Measurements from ENCODE around the gene ARHGEF18.
"Not testable (repeated sequence)": the region's sequence is repeated elsewhere in the genome, so short reads cannot be mapped to it uniquely, and the experiment has no call there.

Gene ARHGEF18

DNA sequence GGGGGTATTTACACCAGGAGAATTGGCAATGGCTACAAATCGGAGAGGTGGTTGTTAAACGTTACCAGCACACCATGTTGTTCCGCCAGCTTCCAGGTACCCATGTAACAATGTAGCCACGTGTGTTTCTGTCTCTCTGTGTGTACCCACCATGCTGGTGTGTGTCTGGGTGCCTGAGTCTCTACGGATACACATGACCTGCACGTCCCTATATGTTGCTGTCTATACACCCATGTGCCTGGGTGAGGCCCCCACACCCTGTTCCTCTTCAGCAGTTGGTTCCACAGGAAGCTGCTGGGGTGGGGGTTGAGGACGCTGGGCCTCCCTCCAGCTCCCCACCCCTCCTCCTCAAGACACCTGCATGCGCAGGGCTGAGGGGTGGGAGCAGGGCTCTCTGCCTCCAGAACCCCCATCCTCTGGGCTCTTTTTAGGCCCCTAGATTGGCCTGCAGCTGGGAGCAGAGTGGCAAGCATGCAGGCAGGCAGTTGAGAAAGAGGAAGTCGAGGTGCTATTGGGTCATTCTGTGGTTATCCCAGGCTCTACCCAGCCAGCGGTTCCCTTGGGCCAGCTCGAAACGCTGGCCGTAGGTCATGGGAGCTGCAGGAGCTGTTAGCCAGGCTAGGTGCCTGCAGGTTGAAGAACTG lies at the start of gene ARHGEF18:
Gene ARHGEF18, plus strand, starts transcription at position 351 of the 644 bp plus-strand sequence. CDS start 13,954 bp downstream, outside the sequence.
- no peak for DNase-seq (ENCODE audit: low spot score)

- DNase-seq (ENCODE audit: low spot score) = no peak
Observed at GRCh38 chr19:7301525-7301924, 47.2 kb upstream of the ARHGEF18 start.

DNA sequence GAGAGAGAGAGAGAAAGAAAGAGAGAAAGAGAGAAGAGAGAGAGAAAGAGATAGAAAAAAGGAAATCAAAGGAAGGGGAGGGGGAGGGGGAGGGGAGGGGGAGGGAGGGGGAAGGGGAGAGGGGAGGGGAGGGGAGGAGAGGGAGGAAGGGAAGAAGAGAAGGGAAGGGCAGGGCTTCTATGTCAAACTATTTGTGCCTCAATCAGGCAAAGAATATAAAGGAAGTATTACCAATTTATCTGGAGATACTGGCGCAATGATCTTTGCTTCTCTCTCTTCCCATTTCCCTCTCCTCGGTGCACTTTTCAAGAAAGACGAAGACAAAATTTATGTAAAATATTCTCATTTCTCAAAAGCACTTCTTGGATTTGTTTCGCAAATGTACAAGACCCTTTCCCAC lies 45.3 kb upstream of the ARHGEF18 start:
- no peak for DNase-seq (ENCODE audit: low spot score)

- DNase-seq (ENCODE audit: low spot score) = no peak
Observed at GRCh38 chr19:7304200-7304599, 44.5 kb upstream of the ARHGEF18 start.

GRCh38 chr19:7307590-7308218 lies 41.0 kb upstream of the ARHGEF18 start:
- DNase-seq (ENCODE audit: low spot score) = no peak

DNA sequence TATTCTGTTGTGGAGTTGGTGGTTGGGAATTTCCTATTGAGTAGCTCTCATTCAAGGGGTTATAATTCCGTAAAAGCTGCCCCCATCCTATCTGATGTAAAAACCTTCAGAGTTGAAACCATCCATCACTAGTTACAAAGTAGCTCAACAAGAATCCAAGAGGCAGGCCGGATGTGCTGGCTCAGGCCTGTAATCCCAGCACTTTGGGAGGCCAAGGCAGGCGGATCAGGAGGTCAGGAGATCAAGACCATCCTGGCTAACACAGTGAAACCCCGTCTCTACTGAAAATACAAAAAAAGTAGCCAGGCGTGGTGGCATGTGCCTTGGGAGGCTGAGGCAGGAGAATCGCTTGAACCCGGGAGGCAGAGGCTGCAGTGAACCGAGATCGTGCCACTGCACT lies 40.4 kb upstream of the ARHGEF18 start:
- DNase-seq (ENCODE audit: low spot score) = not testable (repeated sequence)

DNA sequence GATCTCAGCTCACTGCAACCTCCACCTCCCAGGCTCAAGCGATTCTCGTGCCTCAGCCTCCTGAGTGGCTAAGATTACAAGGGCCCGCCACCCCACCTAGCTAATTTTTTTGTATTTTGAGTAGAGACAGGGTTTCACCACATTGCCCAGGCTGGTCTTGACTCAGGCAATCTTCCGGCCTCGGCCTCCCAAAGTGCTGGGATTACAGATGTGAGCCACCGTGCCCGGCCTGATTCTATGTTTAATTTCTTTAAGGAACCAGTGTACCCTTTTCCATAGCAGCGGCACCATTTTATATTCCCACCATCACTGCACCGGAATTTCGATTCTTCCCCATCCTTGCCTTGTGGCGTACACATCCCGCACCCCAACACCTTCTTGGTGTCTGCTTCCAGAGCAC lies 36.8 kb upstream of the ARHGEF18 start:
- DNase-seq (ENCODE audit: low spot score) = no peak

DNA sequence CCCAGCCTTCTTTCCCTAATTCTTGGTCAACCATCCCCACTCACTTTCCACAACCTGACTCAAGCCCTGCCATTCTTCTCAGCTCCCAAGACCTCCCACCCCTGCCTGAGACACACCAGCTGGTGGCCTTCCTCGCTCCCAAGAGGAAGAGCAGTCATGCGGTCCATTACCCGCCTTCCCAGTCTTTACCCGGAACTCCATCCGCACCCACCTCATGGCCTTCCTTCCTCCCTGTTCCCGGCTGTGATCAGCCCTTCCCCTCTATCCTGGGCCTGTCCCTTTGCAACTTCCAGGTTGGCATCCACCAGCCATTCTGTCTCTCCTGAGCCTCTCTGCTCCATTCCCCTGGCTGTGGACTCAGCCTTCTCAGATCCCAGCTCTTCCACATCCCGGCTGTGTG lies 35.9 kb upstream of the ARHGEF18 start:
- no peak for DNase-seq (ENCODE audit: low spot score)

- DNase-seq (ENCODE audit: low spot score) = no peak
Observed at GRCh38 chr19:7318176-7318575, 30.6 kb upstream of the ARHGEF18 start.

DNA sequence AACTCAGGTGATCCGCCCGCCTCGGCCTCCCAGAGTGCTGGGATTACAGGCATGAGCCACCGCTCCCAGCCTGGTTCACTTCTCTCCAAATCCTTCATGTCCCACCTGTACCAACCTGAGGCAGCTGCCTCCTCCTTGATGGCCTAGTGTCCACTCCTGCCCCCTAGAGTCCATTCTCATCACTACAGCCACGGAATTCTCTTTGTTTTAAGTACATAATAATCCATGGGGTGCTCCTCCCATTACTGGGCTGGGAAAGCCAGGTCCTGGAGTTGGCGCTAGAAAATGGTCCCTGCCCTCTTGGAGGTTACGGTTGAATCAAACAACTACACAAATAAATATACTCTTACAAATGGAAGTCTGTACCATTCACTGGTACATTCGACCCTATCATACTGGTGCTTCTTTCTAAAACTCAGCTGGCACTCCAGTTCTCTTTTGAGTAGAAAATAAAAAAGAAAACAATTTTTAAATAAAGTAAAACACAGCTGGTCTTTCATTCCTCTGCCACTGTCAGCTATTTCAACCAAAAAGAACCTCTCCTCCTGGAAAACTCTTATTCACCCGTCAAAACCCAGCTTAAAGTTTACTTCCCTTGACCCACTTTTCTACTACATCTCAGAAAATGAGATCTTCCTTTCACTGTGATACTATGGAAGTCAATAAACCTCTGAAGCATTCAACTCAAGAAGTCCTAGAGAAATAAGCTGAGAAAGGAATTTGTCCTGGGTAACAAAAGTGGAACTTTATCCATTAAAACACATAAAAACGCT lies 22.4 kb upstream of the ARHGEF18 start:
- DNase-seq (ENCODE audit: low spot score) = peak; percentile 16

DNA sequence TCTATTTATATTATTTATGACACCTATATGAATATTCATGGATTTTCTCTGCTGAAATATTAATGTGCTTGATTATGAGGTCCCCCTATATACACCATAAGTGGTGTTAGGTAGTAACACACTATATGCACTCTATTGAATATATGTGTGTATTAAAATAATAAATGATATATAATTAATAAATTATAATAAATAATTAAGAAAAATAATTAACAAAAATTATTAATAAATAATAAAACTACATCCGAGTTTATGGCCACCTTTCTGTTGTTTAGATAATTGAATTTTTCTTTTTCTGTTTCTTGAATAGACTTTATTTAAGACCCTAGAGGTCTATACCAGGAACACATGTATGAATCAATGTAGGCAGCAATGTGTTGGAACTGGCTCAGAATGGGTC lies 20.9 kb upstream of the ARHGEF18 start:
- DNase-seq (ENCODE audit: low spot score) = no peak

- no peak for DNase-seq (ENCODE audit: low spot score)
Observed at GRCh38 chr19:7328647-7329046, 20.1 kb upstream of the ARHGEF18 start.

GRCh38 chr19:7331446-7331845 lies 17.3 kb upstream of the ARHGEF18 start:
- DNase-seq (ENCODE audit: low spot score) = no peak

DNA sequence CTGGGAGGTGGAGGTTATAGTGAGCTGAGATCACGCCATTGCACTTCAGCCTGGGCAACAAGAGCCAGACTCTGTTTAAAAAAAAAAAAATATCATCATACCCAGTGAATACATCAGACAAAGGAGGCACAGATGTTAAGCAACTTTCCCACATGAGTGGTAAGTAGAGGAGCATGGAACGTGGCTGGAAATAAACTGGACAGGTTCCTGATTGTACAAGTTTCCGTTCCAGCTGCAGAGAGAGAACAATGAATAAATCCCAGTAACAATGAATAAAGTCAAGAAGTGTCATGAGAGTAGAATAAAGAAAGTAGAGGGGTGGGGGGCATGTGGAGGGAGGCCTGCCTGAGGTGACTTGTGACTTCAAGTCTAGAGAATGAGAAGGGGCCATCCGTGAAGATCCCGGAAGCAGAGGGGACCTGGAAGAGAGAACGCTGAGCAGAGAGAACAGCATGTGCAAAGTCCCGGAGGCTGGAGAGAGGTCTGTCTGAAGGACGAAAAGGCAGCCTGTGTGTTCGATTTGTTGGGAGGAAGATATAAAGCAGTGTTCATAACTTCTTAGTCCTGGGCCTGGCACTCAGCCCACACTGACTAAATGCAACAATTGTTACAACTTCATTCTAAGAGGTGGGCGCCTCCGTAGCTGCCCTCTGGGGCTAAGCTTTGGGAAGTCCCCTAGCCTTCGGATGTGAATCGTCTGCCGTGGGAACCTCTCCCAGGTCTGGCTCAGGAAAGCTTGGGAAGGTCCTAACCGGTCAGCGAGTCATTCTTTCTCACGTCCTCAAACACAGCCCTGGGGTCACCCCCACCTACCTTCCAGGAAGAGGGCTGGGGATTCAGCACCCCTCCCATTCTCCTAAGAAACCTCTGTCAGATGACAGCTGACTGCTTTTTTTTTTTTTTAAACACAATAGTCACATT lies 15.3 kb upstream of the ARHGEF18 start:
- no peak for DNase-seq (ENCODE audit: low spot score)

GRCh38 chr19:7336321-7336973 lies 12.3 kb upstream of the ARHGEF18 start:
- DNase-seq (ENCODE audit: low spot score) = no peak

GRCh38 chr19:7337380-7338194 lies 11.2 kb upstream of the ARHGEF18 start:
- DNase-seq (ENCODE audit: low spot score) = no peak

- DNase-seq (ENCODE audit: low spot score) = peak; percentile 57
Observed at GRCh38 chr19:7340959-7341837, 7.5 kb upstream of the ARHGEF18 start.

DNA sequence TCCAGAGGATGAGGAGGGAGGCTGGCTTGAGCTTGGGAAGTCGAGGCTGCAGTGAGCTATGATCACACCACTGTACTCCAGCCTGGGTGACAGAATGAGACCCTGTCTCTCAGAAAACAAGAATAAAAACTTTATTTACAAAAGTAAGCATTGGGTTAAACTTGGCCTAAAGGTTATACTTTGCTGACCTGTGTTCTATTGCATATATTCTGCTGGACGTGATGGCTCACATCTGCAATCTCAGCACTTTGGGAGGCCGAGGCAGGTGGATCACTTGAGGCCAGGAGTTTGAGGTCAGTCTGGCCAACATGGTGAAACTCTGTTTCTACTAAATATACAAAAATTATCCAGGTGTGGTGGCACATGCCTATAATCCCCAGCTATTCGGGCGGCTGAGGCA lies 6.6 kb upstream of the ARHGEF18 start:
- DNase-seq (ENCODE audit: low spot score) = no peak

DNA sequence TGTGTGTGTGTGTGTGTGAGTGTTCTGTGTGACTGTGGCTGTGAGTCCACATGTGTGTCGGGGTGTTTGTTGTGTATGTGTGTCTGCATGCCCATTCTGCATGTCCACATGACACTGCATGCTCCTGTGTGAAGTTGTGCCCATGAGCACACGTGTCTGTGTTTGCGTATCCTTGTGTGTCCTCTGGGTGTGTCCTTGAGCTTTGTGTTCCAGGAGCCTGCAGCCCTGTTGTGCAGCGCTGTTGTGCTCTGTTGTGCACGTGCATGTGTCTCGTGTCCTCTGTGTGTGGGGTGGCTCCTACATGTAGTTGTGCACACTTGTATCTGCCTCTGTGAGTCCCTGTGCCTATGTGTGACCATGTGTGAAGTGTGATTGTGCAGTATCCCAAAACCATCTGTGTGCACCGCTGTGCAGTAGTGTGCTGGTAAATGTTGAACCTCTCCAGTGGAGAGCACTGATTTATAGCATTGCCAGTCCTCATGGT lies 2.2 kb upstream of the ARHGEF18 start:
- no peak for DNase-seq (ENCODE audit: low spot score)

DNA sequence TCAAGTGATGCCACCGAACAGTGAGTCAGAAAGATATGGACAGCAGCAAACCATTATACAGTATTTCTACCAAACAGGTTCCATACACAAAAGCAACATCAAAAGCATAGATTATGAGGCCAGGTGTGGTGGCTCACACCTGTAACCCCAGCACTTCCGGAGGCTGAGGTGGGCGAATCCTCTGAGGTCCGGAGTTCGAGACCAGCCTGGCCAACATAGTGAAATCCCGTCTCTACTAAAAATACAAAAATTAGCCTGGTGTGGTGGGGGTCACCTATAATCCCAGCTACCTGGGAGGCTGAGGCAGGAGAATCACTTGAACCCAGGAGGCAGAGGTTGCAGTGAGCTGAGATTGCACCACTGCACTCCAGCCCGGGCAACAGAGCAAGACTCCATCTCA lies 1.7 kb upstream of the ARHGEF18 start:
- DNase-seq (ENCODE audit: low spot score) = not testable (repeated sequence)
